Measurements from ENCODE around the gene ZNF366.

ZNF366 gene

GRCh38 chr5:72476721-72477120 is 30.5 kb downstream of the ZNF366 start:
- Histone ChIP-seq H3K36me3 (ENCODE audit: control insufficient read depth, insufficient read depth, low read length) (no peaks in the 10 kb centered on the region), H3K4me3 (ENCODE audit: low read depth, low read length) (no peak overlapping the region), H3K4me1 (ENCODE audit: control insufficient read depth, insufficient read depth, low read length) (no peaks in the 10 kb centered on the region), H3K9me3 (ENCODE audit: control insufficient read depth, insufficient read depth, low read length) (no peaks in the 10 kb centered on the region), H3K27me3 (ENCODE audit: control insufficient read depth, insufficient read depth, low read length) (no peaks in the 10 kb centered on the region), H3K27ac (ENCODE audit: low read depth, low read length) (no peak overlapping the region), H3K9ac (ENCODE audit: low read depth, low read length) (no peak overlapping the region)

GRCh38 chr5:72476275-72476674 is 30.9 kb downstream of the ZNF366 start:
- H3K36me3 ChIP-seq (ENCODE audit: control insufficient read depth, insufficient read depth, low read length) = no peaks in the 10 kb centered on the region
- H3K4me1 ChIP-seq (ENCODE audit: control insufficient read depth, insufficient read depth, low read length) = no peaks in the 10 kb centered on the region
- no peaks in the 10 kb centered on the region for H3K27me3 ChIP-seq (ENCODE audit: control insufficient read depth, insufficient read depth, low read length)
- no peak overlapping the region for H3K9ac ChIP-seq (ENCODE audit: low read depth, low read length)
- H3K9me3 ChIP-seq (ENCODE audit: control insufficient read depth, insufficient read depth, low read length) = no peaks in the 10 kb centered on the region
- H3K4me3 ChIP-seq (ENCODE audit: low read depth, low read length) = no peak overlapping the region
- H3K27ac ChIP-seq (ENCODE audit: low read depth, low read length) = no peak overlapping the region

- Histone ChIP-seq H3K4me3 (ENCODE audit: low read depth, low read length) (no peak overlapping the region), H3K9me3 (ENCODE audit: control insufficient read depth, insufficient read depth, low read length) (no peaks in the 10 kb centered on the region), H3K9ac (ENCODE audit: low read depth, low read length) (no peak overlapping the region), H3K27ac (ENCODE audit: low read depth, low read length) (no peak overlapping the region), H3K4me1 (ENCODE audit: control insufficient read depth, insufficient read depth, low read length) (no peaks in the 10 kb centered on the region), H3K27me3 (ENCODE audit: control insufficient read depth, insufficient read depth, low read length) (no peaks in the 10 kb centered on the region), H3K36me3 (ENCODE audit: control insufficient read depth, insufficient read depth, low read length) (no peaks in the 10 kb centered on the region)
These were observed 32.7 kb downstream of the ZNF366 start for GRCh38 chr5:72474516-72474915.

GRCh38 chr5:72474046-72474500 is 33.1 kb downstream of the ZNF366 start:
- no peak overlapping the region for H3K9ac ChIP-seq (ENCODE audit: low read depth, low read length)
- H3K36me3 ChIP-seq (ENCODE audit: control insufficient read depth, insufficient read depth, low read length) = no peaks in the 10 kb centered on the region

GRCh38 chr5:72472666-72473422 is 34.4 kb downstream of the ZNF366 start:
- no peaks in the 10 kb centered on the region for H3K36me3 ChIP-seq (ENCODE audit: control insufficient read depth, insufficient read depth, low read length)
- no peak overlapping the region for H3K27ac ChIP-seq (ENCODE audit: low read depth, low read length)
- no peak overlapping the region for H3K9ac ChIP-seq (ENCODE audit: low read depth, low read length)
- H3K4me1 ChIP-seq (ENCODE audit: control insufficient read depth, insufficient read depth, low read length) = no peaks in the 10 kb centered on the region
- no peaks in the 10 kb centered on the region for H3K27me3 ChIP-seq (ENCODE audit: control insufficient read depth, insufficient read depth, low read length)
- no peaks in the 10 kb centered on the region for H3K9me3 ChIP-seq (ENCODE audit: control insufficient read depth, insufficient read depth, low read length)
- H3K4me3 ChIP-seq (ENCODE audit: low read depth, low read length) = no peak overlapping the region

More at GRCh38 chr5:72474046-72474500, 33.1 kb downstream of the ZNF366 start:
- Histone ChIP-seq H3K4me1 (ENCODE audit: control insufficient read depth, insufficient read depth, low read length) (no peaks in the 10 kb centered on the region), H3K27me3 (ENCODE audit: control insufficient read depth, insufficient read depth, low read length) (no peaks in the 10 kb centered on the region), H3K27ac (ENCODE audit: low read depth, low read length) (no peak overlapping the region), H3K4me3 (ENCODE audit: low read depth, low read length) (no peak overlapping the region), H3K9me3 (ENCODE audit: control insufficient read depth, insufficient read depth, low read length) (no peaks in the 10 kb centered on the region)

- no peaks in the 10 kb centered on the region for H3K9me3 ChIP-seq (ENCODE audit: control insufficient read depth, insufficient read depth, low read length)
- H3K36me3 ChIP-seq (ENCODE audit: control insufficient read depth, insufficient read depth, low read length) = no peaks in the 10 kb centered on the region
- H3K27me3 ChIP-seq (ENCODE audit: control insufficient read depth, insufficient read depth, low read length) = no peaks in the 10 kb centered on the region
- no peak overlapping the region for H3K27ac ChIP-seq (ENCODE audit: low read depth, low read length)
- H3K4me1 ChIP-seq (ENCODE audit: control insufficient read depth, insufficient read depth, low read length) = no peaks in the 10 kb centered on the region
- no peak overlapping the region for H3K4me3 ChIP-seq (ENCODE audit: low read depth, low read length)
- H3K9ac ChIP-seq (ENCODE audit: low read depth, low read length) = no peak overlapping the region
These were observed 35.2 kb downstream of the ZNF366 start for GRCh38 chr5:72472031-72472430.

- H3K27me3 ChIP-seq (ENCODE audit: control insufficient read depth, insufficient read depth, low read length) = no peaks in the 10 kb centered on the region
- H3K36me3 ChIP-seq (ENCODE audit: control insufficient read depth, insufficient read depth, low read length) = no peaks in the 10 kb centered on the region
- H3K9ac ChIP-seq (ENCODE audit: low read depth, low read length) = no peak overlapping the region
- no peak overlapping the region for H3K27ac ChIP-seq (ENCODE audit: low read depth, low read length)
- H3K4me3 ChIP-seq (ENCODE audit: low read depth, low read length) = no peak overlapping the region
- H3K9me3 ChIP-seq (ENCODE audit: control insufficient read depth, insufficient read depth, low read length) = no peaks in the 10 kb centered on the region
- no peaks in the 10 kb centered on the region for H3K4me1 ChIP-seq (ENCODE audit: control insufficient read depth, insufficient read depth, low read length)
These were observed 36.4 kb downstream of the ZNF366 start for GRCh38 chr5:72470826-72471225.

- H3K27me3 ChIP-seq (ENCODE audit: control insufficient read depth, insufficient read depth, low read length) = no peaks in the 10 kb centered on the region
- H3K9ac ChIP-seq (ENCODE audit: low read depth, low read length) = no peak overlapping the region
- no peaks in the 10 kb centered on the region for H3K36me3 ChIP-seq (ENCODE audit: control insufficient read depth, insufficient read depth, low read length)
- no peaks in the 10 kb centered on the region for H3K9me3 ChIP-seq (ENCODE audit: control insufficient read depth, insufficient read depth, low read length)
- H3K4me1 ChIP-seq (ENCODE audit: control insufficient read depth, insufficient read depth, low read length) = no peaks in the 10 kb centered on the region
- no peak overlapping the region for H3K27ac ChIP-seq (ENCODE audit: low read depth, low read length)
- H3K4me3 ChIP-seq (ENCODE audit: low read depth, low read length) = no peak overlapping the region
These were observed 38.6 kb downstream of the ZNF366 start for GRCh38 chr5:72468606-72469005.

GRCh38 chr5:72468024-72468423 is 39.2 kb downstream of the ZNF366 start:
- no peak overlapping the region for H3K27ac ChIP-seq (ENCODE audit: low read depth, low read length)
- no peaks in the 10 kb centered on the region for H3K4me1 ChIP-seq (ENCODE audit: control insufficient read depth, insufficient read depth, low read length)
- H3K36me3 ChIP-seq (ENCODE audit: control insufficient read depth, insufficient read depth, low read length) = no peaks in the 10 kb centered on the region
- H3K4me3 ChIP-seq (ENCODE audit: low read depth, low read length) = no peak overlapping the region
- H3K27me3 ChIP-seq (ENCODE audit: control insufficient read depth, insufficient read depth, low read length) = no peaks in the 10 kb centered on the region
- no peaks in the 10 kb centered on the region for H3K9me3 ChIP-seq (ENCODE audit: control insufficient read depth, insufficient read depth, low read length)
- no peak overlapping the region for H3K9ac ChIP-seq (ENCODE audit: low read depth, low read length)

GRCh38 chr5:72467461-72467860 is 39.7 kb downstream of the ZNF366 start:
- Histone ChIP-seq H3K36me3 (ENCODE audit: control insufficient read depth, insufficient read depth, low read length) (no peaks in the 10 kb centered on the region), H3K4me3 (ENCODE audit: low read depth, low read length) (no peak overlapping the region), H3K27me3 (ENCODE audit: control insufficient read depth, insufficient read depth, low read length) (no peaks in the 10 kb centered on the region), H3K27ac (ENCODE audit: low read depth, low read length) (no peak overlapping the region), H3K9ac (ENCODE audit: low read depth, low read length) (no peak overlapping the region), H3K9me3 (ENCODE audit: control insufficient read depth, insufficient read depth, low read length) (no peaks in the 10 kb centered on the region), H3K4me1 (ENCODE audit: control insufficient read depth, insufficient read depth, low read length) (no peaks in the 10 kb centered on the region)

GRCh38 chr5:72465601-72466563 is 41.3 kb downstream of the ZNF366 start:
- no peaks in the 10 kb centered on the region for H3K27me3 ChIP-seq (ENCODE audit: control insufficient read depth, insufficient read depth, low read length)
- H3K4me3 ChIP-seq (ENCODE audit: low read depth, low read length) = no peak overlapping the region
- no peaks in the 10 kb centered on the region for H3K4me1 ChIP-seq (ENCODE audit: control insufficient read depth, insufficient read depth, low read length)
- H3K27ac ChIP-seq (ENCODE audit: low read depth, low read length) = no peak overlapping the region
- H3K36me3 ChIP-seq (ENCODE audit: control insufficient read depth, insufficient read depth, low read length) = no peaks in the 10 kb centered on the region
- H3K9me3 ChIP-seq (ENCODE audit: control insufficient read depth, insufficient read depth, low read length) = no peaks in the 10 kb centered on the region
- H3K9ac ChIP-seq (ENCODE audit: low read depth, low read length) = no peak overlapping the region
